CD1c-positive myeloid dendritic cell (primary cell): Measurements from ENCODE around the gene TBC1D14.
A peak's percentile ranks its signal among the peaks of the same experiment; 100 is the strongest.

Experiments
- DNase-seq: peaks from one replicate; pipeline ENCODE4 v3.0.0-alpha.2; 2016; ENCODE audit errors: extremely low spot score

TBC1D14 gene

GRCh38 chr4:6999172-7000086 lies 89.8 kb downstream of the TBC1D14 start:
- no peak for DNase-seq

- no peak for DNase-seq
Measured at GRCh38 chr4:7000421-7001176, 91.0 kb downstream of the TBC1D14 start.

- no peak for DNase-seq
Measured at GRCh38 chr4:7001271-7001670, 91.6 kb downstream of the TBC1D14 start.

GRCh38 chr4:7002336-7002735 lies 92.7 kb downstream of the TBC1D14 start:
- no peak for DNase-seq

GRCh38 chr4:7003176-7003878 lies 93.7 kb downstream of the TBC1D14 start:
- DNase-seq, result no peak

- DNase-seq, result no peak
Measured at GRCh38 chr4:7003879-7004240, 94.2 kb downstream of the TBC1D14 start.

- DNase-seq, result no peak
Measured at GRCh38 chr4:7004331-7004730, 94.7 kb downstream of the TBC1D14 start.

- DNase-seq, result no peak
Measured at GRCh38 chr4:7005571-7005970, 95.9 kb downstream of the TBC1D14 start.

GRCh38 chr4:7006411-7006810 lies 96.8 kb downstream of the TBC1D14 start:
- no peak for DNase-seq

GRCh38 chr4:7007142-7007907 lies 97.7 kb downstream of the TBC1D14 start:
- DNase-seq, result no peak

GRCh38 chr4:7007944-7008343 lies 98.3 kb downstream of the TBC1D14 start:
- no peak for DNase-seq

GRCh38 chr4:7009564-7009963 lies 99.9 kb downstream of the TBC1D14 start:
- no peak for DNase-seq

- DNase-seq, result no peak
Measured at GRCh38 chr4:7013175-7013574, 103.5 kb downstream of the TBC1D14 start.

- no peak for DNase-seq
Measured at GRCh38 chr4:7014815-7015214, 105.2 kb downstream of the TBC1D14 start.

- peak; percentile 5 for DNase-seq
Measured at GRCh38 chr4:7015383-7016035, 105.9 kb downstream of the TBC1D14 start.

- no peak for DNase-seq
Measured at GRCh38 chr4:7016086-7016485, 106.5 kb downstream of the TBC1D14 start.

GRCh38 chr4:7016512-7016911 lies 106.9 kb downstream of the TBC1D14 start:
- DNase-seq, result no peak

GRCh38 chr4:7017446-7018048 lies 107.9 kb downstream of the TBC1D14 start:
- DNase-seq, result no peak

- DNase-seq, result no peak
Measured at GRCh38 chr4:7018281-7018680, 108.7 kb downstream of the TBC1D14 start.

GRCh38 chr4:7019367-7019766 lies 109.7 kb downstream of the TBC1D14 start:
- DNase-seq, result no peak

- DNase-seq, result no peak
Measured at GRCh38 chr4:7020290-7020689, 110.7 kb downstream of the TBC1D14 start.
